Measurements from ENCODE around the gene BCAS3. TPM values are rescaled to one million over a fixed set of nuclear protein-coding genes. Genes with fewer than 3 reads are reported as not detected.

Gene BCAS3
- total RNA-seq, 1 donor from 2014 or later: 64.9 TPM

DNA sequence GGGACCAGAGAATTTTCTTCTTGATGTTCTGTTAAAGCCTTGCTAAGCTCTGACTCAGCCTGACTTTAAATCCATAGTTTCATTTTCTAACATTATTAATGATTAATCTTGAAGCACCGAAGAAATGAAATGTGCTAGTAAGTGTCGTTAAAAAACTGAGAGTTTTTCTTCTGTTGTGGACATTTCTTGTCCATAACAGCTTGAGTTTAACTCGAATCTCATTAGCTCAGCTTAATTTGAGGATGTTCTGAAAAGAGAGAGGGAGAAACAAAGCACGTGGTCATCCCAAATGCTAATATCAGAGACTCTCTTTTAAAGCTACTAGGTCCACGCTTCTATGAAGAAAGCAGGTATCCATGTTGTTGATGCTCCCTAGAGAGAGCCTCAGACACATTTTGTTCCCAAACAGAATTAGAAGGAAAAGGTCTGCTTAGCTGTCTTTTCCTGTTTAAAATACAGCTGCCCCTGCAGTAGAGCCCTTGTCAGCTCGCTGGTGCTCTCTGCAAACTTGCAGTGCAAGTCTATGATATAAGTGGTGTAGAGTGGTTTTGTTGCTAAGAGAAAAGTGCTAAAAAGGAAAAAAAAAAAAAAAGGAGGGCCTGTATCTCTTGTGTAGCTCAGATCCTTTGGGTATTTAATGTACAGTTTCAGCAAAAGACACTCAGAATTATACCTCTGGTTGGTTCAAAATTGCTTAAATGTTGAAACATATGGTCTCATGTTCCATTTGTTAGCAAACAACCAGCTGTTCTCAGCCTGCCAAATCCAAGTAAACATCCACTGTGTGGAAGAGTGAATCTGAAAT lies 530.9 kb downstream of the BCAS3 start:
- Mint-ChIP-seq H3K9me3 (no peaks in the 10 kb centered on the region), H3K4me1 (peaks cover 63% of the 10 kb centered on the region), H3K36me3 (no peaks in the 10 kb centered on the region), H3K27ac (peak overlapping the region; percentile 91), H3K27me3 (ENCODE audit: low read depth) (no peaks in the 10 kb centered on the region), H3K4me3 (no peak overlapping the region)
- DNase-seq (ENCODE audit: low spot score in 2 of 2, unreplicated experiment in 2 of 2): no peak
- TF ChIP-seq, protein P1, sequence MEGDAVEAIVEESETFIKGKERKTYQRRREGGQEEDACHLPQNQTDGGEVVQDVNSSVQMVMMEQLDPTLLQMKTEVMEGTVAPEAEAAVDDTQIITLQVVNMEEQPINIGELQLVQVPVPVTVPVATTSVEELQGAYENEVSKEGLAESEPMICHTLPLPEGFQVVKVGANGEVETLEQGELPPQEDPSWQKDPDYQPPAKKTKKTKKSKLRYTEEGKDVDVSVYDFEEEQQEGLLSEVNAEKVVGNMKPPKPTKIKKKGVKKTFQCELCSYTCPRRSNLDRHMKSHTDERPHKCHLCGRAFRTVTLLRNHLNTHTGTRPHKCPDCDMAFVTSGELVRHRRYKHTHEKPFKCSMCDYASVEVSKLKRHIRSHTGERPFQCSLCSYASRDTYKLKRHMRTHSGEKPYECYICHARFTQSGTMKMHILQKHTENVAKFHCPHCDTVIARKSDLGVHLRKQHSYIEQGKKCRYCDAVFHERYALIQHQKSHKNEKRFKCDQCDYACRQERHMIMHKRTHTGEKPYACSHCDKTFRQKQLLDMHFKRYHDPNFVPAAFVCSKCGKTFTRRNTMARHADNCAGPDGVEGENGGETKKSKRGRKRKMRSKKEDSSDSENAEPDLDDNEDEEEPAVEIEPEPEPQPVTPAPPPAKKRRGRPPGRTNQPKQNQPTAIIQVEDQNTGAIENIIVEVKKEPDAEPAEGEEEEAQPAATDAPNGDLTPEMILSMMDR (IDR thresholded peaks at IDR 0.05; ENCODE audit: unreplicated experiment): no peak

DNA sequence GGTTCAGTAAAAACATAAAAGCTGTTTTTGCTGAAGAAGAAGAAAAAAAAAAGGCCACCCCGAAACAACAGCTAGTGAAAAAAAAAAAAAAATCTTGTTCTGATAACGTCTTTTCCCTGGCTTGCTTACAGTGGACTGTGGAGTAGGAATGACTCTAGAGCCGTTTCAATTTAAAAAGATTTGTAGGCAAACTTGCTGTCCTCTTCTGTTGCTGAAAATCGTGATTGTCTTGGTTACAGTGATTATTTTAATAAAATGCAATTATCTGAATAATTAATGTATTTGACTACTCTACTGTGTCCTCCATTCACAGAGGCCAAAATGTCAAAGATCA lies 531.4 kb downstream of the BCAS3 start:
- Mint-ChIP-seq H3K27me3 (ENCODE audit: low read depth) (no peaks in the 10 kb centered on the region), H3K9me3 (no peaks in the 10 kb centered on the region), H3K27ac (peak overlapping the region; percentile 91), H3K36me3 (no peaks in the 10 kb centered on the region), H3K4me3 (no peak overlapping the region), H3K4me1 (peaks cover 60% of the 10 kb centered on the region)
- TF ChIP-seq, protein P1 (IDR thresholded peaks at IDR 0.05; ENCODE audit: unreplicated experiment): no peak
- no peak for DNase-seq (ENCODE audit: low spot score in 2 of 2, unreplicated experiment in 2 of 2)

DNA sequence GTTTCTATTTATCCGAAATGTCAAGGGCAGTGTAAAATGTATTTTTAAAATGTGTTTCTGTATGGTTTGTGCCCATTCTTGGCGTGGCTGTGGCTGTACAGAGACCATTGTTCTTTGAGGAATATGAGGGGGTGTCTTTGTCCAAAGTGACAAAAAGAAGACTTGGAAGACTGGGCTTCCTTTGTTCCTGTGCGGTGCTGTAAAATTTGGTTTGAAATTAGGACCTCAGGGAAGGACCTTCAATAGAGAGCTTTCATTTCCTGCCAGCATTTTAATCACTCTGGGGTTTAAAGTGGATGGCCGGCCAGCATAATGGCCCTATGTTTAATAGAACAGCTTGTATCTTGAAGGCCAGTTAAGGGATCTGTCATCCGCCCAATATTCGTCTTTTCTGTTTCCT lies 531.9 kb downstream of the BCAS3 start:
- no peaks in the 10 kb centered on the region for H3K9me3 Mint-ChIP-seq
- no peaks in the 10 kb centered on the region for H3K27me3 Mint-ChIP-seq (ENCODE audit: low read depth)
- TF ChIP-seq, protein P1 (IDR thresholded peaks at IDR 0.05; ENCODE audit: unreplicated experiment): no peak
- H3K36me3 Mint-ChIP-seq: no peaks in the 10 kb centered on the region
- H3K27ac Mint-ChIP-seq: peak overlapping the region; percentile 91
- DNase-seq (ENCODE audit: low spot score in 2 of 2, unreplicated experiment in 2 of 2): no peak
- H3K4me3 Mint-ChIP-seq: no peak overlapping the region
- H3K4me1 Mint-ChIP-seq: peaks cover 59% of the 10 kb centered on the region

DNA sequence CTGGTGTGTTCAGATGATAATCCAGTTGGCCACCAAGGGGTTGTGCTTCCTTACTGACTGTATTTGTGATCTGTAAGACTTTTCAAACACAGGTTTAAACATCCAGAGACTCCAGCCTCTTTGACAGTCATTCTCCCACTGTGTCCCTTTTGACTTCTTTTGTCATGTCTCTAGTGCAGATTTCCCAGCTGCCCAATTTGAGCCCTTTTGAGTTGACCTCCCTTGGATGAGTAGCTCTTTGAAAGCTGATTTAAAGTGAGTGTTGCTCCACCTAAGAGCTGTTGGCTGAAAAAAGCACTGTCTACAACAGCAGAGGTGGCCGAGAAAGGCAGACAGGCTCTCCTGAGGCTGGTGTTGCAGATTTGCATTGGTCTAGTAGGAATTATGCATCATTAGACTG lies 533.6 kb downstream of the BCAS3 start:
- Mint-ChIP-seq H3K4me1 (peaks cover 58% of the 10 kb centered on the region), H3K36me3 (no peaks in the 10 kb centered on the region), H3K4me3 (no peak overlapping the region), H3K9me3 (no peaks in the 10 kb centered on the region), H3K27ac (peak overlapping the region; percentile 53), H3K27me3 (ENCODE audit: low read depth) (no peaks in the 10 kb centered on the region)
- TF ChIP-seq, protein P1 (IDR thresholded peaks at IDR 0.05; ENCODE audit: unreplicated experiment): no peak
- DNase-seq (ENCODE audit: low spot score in 2 of 2, unreplicated experiment in 2 of 2): no peak

DNA sequence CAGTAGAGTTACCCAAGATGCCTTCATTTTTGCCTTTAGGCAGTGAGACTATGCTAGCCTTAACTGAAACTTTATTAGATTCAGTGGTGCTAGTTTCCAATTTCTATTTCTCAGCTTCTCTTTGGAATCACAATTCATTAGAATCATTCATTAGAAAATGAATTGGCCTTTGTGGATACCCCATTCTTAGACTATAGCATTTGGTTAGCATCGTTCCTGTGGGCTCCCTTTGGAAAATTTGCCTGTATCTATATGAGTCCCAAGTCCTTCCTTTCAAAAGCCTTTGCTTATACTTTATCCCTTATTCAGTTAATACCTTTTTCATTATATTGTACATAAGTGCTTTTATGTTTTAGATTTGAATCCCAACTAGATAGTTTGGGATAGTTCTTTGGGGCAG lies 535.0 kb downstream of the BCAS3 start:
- H3K4me1 Mint-ChIP-seq: peaks cover 61% of the 10 kb centered on the region
- H3K27me3 Mint-ChIP-seq (ENCODE audit: low read depth): no peaks in the 10 kb centered on the region
- H3K4me3 Mint-ChIP-seq: no peak overlapping the region
- DNase-seq (ENCODE audit: low spot score in 2 of 2, unreplicated experiment in 2 of 2): no peak
- no peaks in the 10 kb centered on the region for H3K36me3 Mint-ChIP-seq
- H3K9me3 Mint-ChIP-seq: no peaks in the 10 kb centered on the region
- no peak overlapping the region for H3K27ac Mint-ChIP-seq
- TF ChIP-seq, protein P1 (IDR thresholded peaks at IDR 0.05; ENCODE audit: unreplicated experiment): no peak
